AG08396 (cell line): ENCODE data around the gene CDH7.

ENCODE experiments used
- DNase-seq: peaks from one replicate; pipeline ENCODE4 v3.0.0; 2012; ENCODE audit warnings: low spot score, mixed read lengths

Gene CDH7, protein sequence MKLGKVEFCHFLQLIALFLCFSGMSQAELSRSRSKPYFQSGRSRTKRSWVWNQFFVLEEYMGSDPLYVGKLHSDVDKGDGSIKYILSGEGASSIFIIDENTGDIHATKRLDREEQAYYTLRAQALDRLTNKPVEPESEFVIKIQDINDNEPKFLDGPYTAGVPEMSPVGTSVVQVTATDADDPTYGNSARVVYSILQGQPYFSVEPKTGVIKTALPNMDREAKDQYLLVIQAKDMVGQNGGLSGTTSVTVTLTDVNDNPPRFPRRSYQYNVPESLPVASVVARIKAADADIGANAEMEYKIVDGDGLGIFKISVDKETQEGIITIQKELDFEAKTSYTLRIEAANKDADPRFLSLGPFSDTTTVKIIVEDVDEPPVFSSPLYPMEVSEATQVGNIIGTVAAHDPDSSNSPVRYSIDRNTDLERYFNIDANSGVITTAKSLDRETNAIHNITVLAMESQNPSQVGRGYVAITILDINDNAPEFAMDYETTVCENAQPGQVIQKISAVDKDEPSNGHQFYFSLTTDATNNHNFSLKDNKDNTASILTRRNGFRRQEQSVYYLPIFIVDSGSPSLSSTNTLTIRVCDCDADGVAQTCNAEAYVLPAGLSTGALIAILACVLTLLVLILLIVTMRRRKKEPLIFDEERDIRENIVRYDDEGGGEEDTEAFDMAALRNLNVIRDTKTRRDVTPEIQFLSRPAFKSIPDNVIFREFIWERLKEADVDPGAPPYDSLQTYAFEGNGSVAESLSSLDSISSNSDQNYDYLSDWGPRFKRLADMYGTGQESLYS

DNA sequence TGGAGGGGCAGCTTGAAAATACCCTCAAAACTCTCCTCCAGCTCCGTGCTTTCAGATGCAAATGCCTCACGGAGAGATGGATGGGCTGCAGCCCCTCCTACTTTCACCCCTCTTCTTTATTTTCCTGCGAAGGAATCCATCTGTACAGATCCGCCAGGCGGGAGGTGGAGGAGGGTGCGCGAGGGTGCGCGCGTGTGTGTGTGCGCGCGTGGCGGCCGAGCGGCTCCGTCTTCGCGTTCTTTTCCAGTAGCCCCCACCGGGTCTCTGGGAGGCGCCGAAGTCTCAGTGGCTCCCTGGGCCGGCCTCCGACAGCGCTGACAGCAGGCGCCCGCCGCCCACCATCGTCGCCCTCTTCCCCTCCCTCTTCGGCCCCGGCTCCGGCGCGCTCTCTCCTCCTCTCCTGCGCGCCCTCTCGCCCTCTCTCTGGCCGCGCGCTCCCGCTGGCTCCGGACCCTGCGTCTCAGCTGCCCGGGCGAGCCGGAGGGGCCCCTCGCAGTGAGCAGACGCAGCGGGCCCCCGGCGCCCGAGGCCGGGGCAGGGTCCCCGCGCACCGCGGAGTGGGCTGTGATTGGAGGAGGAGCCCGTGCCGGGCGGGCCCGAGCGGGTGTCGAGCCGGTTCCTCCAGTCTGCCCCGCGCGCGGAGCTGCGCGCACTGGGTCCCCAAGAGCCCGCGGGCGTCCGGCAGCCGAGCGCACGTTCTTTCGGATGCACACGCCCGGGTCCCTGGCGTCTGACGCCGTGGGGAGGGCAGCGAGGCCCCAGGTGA lies at the start of gene CDH7:
Gene CDH7, plus strand, starts transcription at position 624 of the 766 bp plus-strand sequence. CDS start 11,831 bp downstream, outside the sequence.
- no peak for DNase-seq

DNA sequence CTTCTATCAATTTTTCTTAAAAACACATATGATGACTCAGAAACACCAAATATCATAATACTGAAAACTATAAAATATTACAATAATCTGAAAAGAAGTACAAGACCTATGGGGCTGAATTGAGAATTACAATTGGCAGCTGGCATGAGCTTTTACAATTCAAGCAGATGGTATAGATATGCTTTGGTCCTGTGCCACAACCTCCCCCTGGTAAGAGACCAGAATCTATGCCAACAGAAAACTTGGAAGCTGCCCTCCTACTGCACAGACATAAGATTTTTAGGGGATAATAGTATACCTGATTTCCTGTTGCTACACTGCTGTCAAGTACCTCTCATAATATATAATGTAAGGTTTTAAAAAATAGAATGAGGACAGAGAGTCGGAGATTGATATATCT lies 46.8 kb upstream of the CDH7 start:
- no peak for DNase-seq

DNA sequence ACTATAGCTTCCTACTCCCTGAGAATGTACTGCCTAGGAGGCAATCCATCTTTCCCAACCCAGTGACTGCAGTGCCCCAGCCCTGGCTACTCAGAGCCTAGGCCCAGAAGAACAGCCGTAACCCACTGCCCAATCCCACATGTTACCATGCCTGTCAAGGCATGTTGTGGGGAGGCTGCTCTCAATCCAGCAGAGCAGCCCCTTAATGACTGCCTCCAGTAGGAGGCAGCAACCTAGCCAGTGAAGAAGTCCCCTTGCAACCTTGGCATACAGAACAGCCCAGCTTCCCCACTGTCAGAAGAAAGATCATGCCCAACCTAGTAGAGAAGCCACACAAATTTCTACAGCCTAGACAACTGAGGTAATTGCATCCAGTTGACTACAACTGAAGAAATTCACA lies 44.2 kb upstream of the CDH7 start:
- no peak for DNase-seq

DNA sequence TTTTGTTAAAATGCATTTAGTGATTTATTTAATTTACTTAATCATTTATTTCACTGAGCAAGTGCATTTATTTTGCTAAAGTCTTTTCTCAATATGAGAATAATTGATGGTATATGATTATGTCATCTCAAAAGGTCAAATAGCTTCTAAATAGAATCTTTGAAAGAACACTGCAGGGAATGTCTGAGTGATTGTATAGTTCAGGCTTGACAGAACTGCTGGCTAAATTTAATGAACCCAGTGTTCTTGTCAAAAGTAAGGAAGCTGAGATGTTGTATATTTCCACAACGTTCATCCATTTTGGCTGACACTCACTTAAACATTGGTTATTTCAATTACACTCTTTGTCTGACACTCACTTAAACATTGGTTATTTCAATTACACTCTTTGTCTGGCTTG lies 39.3 kb upstream of the CDH7 start:
- no peak for DNase-seq

DNA sequence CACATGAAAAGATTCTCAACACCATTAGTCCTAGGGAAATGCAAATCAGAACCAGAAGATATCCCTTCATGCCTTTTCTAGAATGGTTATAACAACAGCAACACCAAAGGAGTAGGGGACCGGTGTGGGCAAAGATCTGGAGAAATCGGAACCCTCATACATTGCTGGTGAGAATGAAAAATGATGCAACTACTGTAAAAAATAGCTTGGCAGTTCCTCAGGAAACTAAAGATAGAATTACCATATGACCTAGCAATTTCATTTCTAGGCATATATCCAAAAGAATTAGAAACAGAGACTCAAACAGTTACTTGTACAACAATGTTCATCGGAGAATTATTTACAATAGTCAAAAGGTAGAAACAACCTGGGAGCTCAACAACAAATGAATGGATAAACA lies 29.2 kb upstream of the CDH7 start:
- DNase-seq: no peak

DNA sequence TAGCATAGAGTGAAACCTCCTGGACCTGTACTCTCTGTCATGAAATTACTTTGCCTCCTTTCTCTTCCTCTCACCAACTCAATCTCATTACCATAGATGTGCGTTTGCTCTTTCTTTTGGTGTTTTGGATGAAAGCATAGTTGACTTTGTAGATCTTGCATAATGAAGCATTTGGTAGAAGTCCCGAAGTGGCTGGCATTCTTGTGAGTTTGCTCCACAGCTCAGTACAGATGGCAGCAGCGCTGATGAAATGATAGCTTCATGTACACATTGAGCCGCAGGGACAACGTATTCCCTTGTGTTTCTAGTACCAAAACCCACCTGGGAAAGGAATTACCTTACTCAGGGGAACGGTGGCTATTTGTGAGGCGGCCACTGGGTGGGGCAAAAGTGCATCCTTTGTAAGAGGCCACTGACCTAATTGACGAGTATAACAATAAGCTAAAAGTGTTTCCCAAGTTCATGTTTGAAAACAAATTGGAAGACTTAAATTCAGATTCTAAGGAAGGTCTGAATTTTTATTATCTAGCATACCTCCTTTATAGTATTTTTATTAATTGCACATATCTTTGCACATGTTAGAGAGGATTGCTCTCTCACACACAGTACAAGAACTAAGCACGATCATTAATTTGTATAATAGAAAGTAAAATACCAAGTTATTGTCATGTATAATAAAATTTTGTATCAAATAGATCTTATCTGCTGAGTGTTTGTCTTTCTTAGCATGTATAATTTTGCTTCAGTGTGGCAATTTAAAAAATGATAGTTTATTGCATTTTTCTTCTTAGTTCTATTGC lies 25.4 kb upstream of the CDH7 start:
- DNase-seq: no peak

DNA sequence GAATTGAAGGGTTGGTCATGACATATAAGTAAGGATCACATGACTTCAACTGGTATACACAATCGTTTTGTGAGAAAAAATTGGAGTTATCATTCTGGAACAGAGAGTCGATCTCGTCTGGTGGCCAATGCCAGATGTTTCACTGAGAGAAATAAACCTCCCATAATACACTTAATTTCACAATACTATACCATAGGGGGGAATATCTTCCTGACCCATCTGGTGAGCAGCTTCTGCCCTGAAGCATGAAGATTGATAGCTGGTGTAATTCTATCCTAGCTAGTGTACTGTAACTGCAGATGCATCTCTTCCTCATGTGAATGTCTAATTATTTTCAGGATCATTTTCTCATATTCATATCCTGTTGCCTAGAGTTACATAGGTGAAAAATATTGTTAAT lies 15.7 kb upstream of the CDH7 start:
- DNase-seq: no peak

DNA sequence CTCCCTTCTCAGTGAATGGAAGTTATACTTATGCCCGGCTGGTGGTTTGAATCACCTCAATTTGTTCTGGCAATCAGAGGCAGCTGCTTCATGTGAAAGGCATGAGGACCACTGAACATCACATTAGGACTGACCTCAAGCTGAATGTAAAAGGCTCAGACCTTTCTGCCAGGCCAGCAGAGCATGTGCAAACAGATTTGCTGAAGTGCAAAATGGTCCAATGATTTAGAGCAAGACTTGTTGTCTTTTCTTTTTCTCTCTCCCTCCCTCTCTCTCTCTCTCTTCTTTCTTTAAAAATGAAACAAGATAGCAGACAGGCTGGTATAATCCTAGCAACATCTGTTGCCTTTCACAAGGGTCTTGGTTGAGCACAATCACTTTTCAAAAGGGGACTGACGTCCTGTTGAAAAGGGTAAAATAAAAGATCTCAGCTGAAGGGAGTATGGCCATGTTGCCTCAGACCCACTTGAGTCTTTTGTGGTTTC lies 13.3 kb upstream of the CDH7 start:
- no peak for DNase-seq

DNA sequence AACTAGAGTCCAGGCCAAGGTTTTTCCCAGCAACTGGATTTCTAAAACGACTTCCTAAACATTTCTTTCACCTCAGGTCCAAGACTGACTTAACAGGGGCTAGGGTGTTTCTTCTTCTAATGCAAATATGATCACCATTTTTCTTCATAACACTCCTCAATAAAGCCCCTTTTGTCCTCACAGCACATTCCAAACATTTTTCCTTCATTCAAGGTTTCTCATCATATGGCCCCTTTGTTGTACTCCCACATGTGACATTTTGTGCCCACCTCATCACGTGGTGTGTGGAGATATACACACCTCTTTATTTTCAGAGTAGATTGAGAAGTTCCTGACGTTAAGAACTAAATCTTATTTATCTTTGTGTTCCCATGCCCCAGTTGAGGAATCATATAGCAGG lies 3.9 kb upstream of the CDH7 start:
- no peak for DNase-seq

DNA sequence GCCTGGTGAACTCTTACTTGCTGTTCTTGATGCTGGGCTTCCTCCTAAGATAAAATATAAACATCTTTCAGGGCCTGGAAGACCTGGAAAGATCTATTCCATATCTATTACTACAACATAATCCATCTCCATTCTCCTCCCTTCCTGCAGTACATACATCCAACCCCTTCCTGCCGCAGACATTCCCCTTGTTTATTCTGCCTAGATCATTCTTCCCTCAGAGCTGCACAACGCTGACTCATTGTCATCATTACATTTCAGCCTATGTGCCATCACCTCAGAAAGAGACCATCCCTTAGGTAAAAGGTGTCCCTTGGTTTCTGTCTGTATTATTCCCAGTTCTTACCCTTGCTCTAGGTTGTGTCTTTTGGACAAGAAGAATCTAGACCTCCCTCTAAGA lies 2.5 kb upstream of the CDH7 start:
- DNase-seq: no peak

DNA sequence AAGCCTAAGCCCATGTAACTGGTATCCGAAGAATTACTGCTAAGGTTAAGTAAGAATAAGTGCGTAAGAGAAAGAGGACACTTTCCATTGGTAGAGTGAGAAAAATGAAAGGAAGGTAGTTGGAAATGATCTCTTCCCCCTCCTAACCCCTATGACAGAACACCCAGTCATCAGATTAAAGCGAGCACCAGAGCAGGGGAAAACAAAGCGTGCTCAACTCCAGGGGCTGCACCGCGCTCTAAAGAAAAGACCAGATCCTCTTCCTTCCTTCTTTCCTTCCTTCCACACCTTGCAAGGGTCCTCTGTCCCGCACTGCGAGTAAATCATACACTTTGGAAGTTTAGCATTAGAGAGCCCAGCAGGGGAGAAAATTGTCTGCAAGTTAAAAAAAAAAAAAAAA lies 971 bp upstream of the CDH7 start:
- DNase-seq: no peak

DNA sequence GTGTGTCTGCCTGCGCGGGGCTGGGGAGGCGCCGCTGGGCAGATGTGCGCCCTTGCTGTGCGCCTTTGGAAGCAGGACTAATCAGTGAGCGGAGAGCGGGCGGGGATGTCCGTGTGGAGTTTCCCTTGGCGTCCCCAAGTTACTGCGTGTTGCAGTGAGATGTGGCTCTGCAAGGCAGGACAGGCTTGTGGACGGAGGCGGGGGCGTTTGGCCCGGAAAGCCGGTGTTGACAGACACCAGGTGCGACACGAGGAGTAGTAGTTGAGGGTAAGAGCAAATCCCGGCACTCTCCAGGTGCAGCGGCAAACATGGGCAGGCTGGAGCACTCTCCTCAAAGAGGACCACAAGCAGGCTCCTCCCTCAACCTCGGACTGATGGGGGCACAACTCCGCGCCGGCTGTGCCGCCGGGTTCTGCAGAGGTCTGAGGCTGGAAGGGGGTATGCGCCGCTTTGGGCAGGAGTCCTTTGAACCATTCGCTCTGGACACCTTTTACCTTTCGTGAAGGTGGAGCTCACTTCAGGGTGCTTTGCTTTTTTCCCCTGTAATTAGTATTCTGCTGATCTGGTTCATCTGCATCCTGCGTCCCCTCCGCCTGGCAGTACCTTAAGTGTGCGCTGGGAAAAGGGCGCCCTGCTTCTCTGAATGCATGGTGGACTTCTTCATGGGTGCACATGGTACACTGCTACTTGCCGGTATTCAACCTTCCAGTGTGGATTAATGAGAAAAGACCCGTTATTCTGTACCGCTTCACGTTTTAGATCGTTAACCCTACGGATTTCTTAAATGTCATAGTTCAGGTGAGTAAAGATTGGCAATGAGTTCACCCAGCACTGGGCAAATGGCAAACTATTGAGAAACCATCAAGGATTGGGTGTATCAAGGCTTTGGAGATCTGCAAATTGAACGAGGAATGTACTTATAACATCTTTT lies 608 bp downstream of the CDH7 start:
- DNase-seq: no peak

DNA sequence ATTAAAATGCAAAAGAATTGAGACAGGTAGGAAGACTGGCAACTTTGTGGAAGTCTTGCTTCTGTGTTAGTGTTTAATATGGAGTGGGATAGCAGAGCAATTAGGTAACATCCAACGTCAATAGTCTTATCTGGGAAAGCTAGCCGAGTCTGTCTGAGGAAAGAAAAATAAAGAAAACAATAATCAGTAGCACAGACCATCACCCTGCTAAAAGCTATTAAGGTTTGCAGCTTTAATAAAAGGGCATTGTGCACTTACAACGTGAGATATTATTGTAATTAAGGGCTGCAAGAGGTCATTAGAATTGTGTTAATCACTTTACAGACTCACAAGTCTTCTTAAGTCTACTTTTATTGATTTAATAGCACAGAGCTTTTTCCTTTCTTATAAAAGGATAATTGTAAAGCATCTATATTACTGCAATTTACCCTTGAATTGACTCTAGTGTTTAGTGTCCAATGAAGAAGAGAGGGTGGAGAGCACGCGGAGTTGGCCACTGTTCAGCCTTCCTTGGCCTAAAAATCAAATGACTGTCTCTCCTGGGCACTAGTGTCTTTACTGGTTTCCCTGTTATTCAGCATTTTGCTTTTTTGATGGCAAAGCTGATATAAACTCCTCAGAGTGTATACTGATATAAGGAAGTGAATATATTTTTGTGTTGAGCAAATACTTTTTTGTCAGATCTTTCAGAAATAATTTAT lies 2.0 kb downstream of the CDH7 start:
- no peak for DNase-seq

DNA sequence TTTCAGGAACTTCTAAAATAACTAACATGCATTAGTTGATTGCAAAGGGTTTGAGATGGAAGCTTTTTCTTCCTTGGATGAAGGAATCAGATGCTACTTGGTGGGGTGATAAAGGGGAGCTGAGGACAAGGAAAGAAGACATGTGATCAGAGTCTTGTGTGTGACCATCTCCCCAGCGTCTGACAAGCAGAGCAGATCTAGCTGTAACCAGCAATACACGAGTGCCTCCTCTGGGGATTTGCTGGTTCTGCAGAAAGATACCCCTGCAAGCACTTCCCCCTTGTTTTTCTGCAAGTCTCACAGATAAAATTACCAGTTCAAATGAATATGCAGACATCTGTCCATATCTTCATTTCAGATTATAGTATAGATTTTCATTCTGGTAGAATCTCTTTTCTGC lies 2.7 kb downstream of the CDH7 start:
- no peak for DNase-seq

DNA sequence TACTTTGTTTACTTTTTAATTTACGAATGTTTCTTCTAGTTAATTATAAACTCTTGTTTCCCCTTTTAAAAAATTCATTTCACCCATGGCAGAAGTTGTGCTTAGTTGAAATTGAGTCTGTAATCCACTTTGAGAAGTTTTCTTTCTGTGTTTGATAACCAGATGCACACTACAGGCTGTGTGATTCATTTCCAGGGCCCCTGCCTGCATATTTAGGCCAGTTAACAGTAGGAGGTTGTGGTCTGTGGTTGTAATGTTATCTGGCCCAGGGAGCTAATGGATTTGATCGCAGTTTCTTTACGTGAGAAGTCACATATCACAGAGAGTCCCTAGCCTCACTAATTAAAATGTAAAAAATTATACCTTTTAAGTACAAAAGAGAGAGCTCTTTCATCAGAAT lies 3.3 kb downstream of the CDH7 start:
- DNase-seq: no peak

DNA sequence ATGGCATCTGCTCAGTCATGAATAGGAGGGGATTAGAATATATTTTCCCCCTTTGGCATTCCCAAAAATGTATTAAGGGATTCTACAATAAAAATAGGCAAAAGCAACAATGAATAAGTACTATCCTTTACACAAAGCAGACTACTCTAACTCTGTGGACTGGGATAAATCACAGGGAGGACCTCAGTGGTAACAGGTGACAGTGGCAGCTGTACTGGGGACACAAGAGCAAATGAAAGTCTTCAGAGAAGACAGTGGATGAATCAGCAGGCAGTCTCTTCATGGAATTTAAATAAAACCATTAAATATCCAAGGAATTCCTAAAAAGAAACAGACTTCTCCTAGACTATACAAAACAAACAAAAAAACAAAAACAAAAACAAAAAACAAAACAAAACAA lies 4.8 kb downstream of the CDH7 start:
- no peak for DNase-seq

DNA sequence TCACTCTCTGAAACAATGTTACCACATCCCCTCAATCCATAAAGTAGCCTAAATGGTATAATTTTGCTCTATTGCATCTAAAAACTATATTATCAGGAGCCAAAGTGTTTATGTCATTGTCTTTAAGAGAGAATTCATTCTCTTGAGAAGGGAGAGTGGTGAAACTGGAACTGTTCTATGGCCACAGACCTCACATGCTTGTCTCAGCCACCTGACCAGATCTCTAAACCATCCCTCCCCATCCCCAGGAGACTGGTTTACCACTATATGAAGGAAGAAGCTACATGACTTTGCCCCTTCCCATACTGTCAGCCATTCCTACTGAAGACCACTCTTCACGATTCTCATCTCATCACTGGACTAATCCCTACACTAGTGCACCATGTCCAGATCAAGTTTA lies 9.6 kb downstream of the CDH7 start:
- no peak for DNase-seq

DNA sequence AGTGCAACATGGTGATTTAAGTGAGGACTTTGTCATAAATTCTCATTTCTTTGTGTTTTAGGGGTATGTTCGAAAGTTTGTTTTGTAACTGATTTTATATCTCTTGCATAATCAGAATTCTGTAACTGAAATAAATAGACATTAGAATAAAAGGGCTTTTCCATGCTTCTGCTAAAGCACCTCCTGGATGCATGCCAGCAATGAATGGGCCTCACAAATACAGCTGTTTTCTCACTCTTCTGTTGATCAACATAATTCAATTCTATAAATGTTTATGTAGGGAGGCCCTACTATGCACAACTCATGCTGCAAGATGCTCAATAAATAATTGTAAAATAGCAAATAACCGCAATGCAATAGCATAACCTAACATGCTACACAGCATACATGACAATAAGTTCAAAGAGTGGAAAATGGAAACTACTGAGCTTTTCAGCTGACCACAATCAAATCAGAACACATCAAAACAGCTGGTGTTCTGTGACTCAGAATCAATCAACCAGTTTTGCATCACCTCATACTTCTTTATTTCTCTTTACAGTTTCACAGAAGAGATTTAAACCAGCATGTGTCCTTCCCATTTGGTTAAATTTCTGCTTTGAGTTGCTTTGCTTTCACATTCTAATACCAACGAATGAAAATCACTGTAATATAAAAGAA lies 11.0 kb downstream of the CDH7 start:
- no peak for DNase-seq

DNA sequence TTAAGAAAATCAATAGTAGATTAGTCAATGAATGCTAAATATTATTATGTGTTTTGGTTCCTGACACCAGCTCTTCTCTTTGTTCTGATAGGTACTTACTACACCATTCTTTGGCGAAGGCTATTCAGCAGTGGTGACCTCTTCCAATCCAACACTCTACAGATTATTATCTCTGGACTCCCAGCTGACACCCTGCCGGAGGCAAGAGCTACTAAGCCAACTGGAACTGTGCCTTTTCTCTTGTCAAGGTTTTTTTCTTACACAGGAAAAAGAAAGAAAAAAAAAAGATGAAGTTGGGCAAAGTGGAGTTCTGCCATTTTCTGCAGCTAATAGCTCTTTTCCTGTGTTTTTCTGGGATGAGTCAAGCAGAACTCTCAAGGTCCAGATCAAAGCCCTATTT lies 11.7 kb downstream of the CDH7 start:
- DNase-seq: no peak

DNA sequence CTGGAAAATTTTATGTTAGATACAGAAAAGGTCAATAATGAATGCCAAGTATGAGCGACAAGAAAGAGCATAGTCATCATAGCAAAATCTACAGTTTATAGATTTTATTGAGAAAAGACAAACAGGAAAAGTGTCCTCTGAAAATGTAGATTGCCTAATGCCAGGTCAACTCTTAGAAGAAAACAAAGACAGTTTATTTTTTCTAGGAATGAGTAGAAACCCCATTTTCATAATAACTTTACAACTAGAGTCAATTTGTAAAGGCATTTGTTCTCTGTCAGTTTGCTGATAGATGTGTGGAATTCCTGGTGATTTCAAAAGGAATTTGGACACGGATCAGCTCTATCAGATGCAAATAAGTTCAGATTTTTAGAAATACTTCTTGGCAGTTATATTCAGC lies 16.6 kb downstream of the CDH7 start:
- DNase-seq: no peak
